H9 (cell line): ENCODE results near the gene FMN1. TPM values are rescaled to one million over a fixed set of nuclear protein-coding genes. Genes with fewer than 3 reads are reported as not detected.

Experiments used
- DNase-seq: peaks from one replicate; pipeline ENCODE4 v3.0.0-alpha.2; 2017
- H2AFZ ChIP-seq: one replicate; pipeline ENCODE4 v1.6.1; 2013; ENCODE audit warnings: mild to moderate bottlenecking, low read length, control low read depth, moderate library complexity
- H2AK5ac ChIP-seq: 2 replicates; pipeline ENCODE4 v1.6.1; 2013; ENCODE audit warnings: low read length, control low read depth, mixed read lengths; ENCODE audit not compliant: insufficient read length
- H2BK120ac ChIP-seq: one replicate; pipeline ENCODE4 v1.6.1; 2013; ENCODE audit warnings: low read depth, mild to moderate bottlenecking, low read length, control low read depth, inconsistent platforms; ENCODE audit not compliant: poor library complexity, severe bottlenecking
- H2BK12ac ChIP-seq: 2 replicates; pipeline ENCODE4 v1.6.1; 2013; ENCODE audit warnings: low read length, control low read depth, mixed read lengths, low read depth; ENCODE audit not compliant: insufficient read length
- H2BK15ac ChIP-seq: 2 replicates; pipeline ENCODE4 v1.6.1; 2013; ENCODE audit warnings: low read depth, low read length, control low read depth
- H2BK20ac ChIP-seq: one replicate; pipeline ENCODE4 v1.6.1; 2013; ENCODE audit warnings: low read depth, mild to moderate bottlenecking, low read length, control low read depth, inconsistent platforms; ENCODE audit not compliant: poor library complexity, severe bottlenecking
- H2BK5ac ChIP-seq: 2 replicates; pipeline ENCODE4 v1.6.1; 2013; ENCODE audit warnings: low read length, control low read depth, mixed read lengths; ENCODE audit not compliant: insufficient read length
- H3K14ac ChIP-seq: 2 replicates; pipeline ENCODE4 v1.6.1; 2013; ENCODE audit warnings: low read length, control low read depth; ENCODE audit not compliant: insufficient read depth
- H3K18ac ChIP-seq: 2 replicates; pipeline ENCODE4 v1.6.1; 2013; ENCODE audit warnings: low read depth, mild to moderate bottlenecking, mixed read lengths, low read length, control low read depth; ENCODE audit not compliant: insufficient read length
- H3K23ac ChIP-seq: 2 replicates; pipeline ENCODE4 v1.6.1; 2013; ENCODE audit warnings: low read length, control low read depth, mixed read lengths, low read depth; ENCODE audit not compliant: insufficient read length
- H3K23me2 ChIP-seq: 2 replicates; pipeline ENCODE4 v1.6.1; 2013; ENCODE audit warnings: low read depth, mild to moderate bottlenecking, mixed read lengths, low read length, control low read depth; ENCODE audit not compliant: insufficient read length, poor library complexity, severe bottlenecking
- H3K27ac ChIP-seq: 2 replicates; pipeline ENCODE4 v1.5.1; 2013; ENCODE audit warnings: low read length, control low read depth, mixed read lengths, low read depth; ENCODE audit not compliant: insufficient read length
- H3K27me3 ChIP-seq: 2 replicates; pipeline ENCODE4 v1.6.1; 2013; ENCODE audit warnings: low read length, control low read depth, inconsistent platforms; ENCODE audit not compliant: insufficient read depth
- H3K4ac ChIP-seq: 2 replicates; pipeline ENCODE4 v1.6.1; 2013; ENCODE audit warnings: low read depth, mild to moderate bottlenecking, control low read depth, inconsistent platforms, low read length, moderate library complexity
- H3K4me1 ChIP-seq: 2 replicates; pipeline ENCODE4 v1.6.1; 2013; ENCODE audit warnings: low read length, control low read depth, inconsistent platforms; ENCODE audit not compliant: insufficient read depth
- H3K4me2 ChIP-seq: 2 replicates; pipeline ENCODE4 v1.6.1; 2013; ENCODE audit warnings: low read length, control low read depth, mixed read lengths; ENCODE audit not compliant: insufficient read length, insufficient read depth
- H3K56ac ChIP-seq: 2 replicates; pipeline ENCODE4 v1.6.1; 2013; ENCODE audit warnings: low read depth, mild to moderate bottlenecking, mixed read lengths, low read length, control low read depth; ENCODE audit not compliant: insufficient read length
- H3K79me1 ChIP-seq: 2 replicates; pipeline ENCODE4 v1.6.1; 2013; ENCODE audit warnings: low read depth, mild to moderate bottlenecking, moderate library complexity, low read length, control low read depth, inconsistent platforms; ENCODE audit not compliant: insufficient read depth, poor library complexity, severe bottlenecking
- H3K79me2 ChIP-seq: 2 replicates; pipeline ENCODE4 v1.6.1; 2013; ENCODE audit warnings: low read length, control low read depth, inconsistent platforms; ENCODE audit not compliant: insufficient read depth
- H3K9ac ChIP-seq: 2 replicates; pipeline ENCODE4 v1.6.1; 2013; ENCODE audit warnings: low read length, control low read depth, mixed read lengths; ENCODE audit not compliant: insufficient read length; ENCODE audit errors: extremely low read depth
- H3K9me3 ChIP-seq: one replicate; pipeline ENCODE4 v1.6.1; 2013; ENCODE audit warnings: low read depth, low read length, inconsistent platforms; ENCODE audit not compliant: control insufficient read depth
- H3T11ph ChIP-seq: one replicate; pipeline ENCODE4 v1.6.1; 2013; ENCODE audit warnings: mild to moderate bottlenecking, low read length, control low read depth, inconsistent platforms
- H4K20me1 ChIP-seq: one replicate; pipeline ENCODE4 v1.6.1; 2013; ENCODE audit not compliant: control insufficient read depth, insufficient read length, insufficient read depth
- H4K5ac ChIP-seq: 2 replicates; pipeline ENCODE4 v1.6.1; 2013; ENCODE audit warnings: low read depth, mild to moderate bottlenecking, mixed read lengths, low read length, control low read depth; ENCODE audit not compliant: insufficient read length
- H4K8ac ChIP-seq: replicated peaks from 2 replicates; pipeline ENCODE4 v1.6.1; 2013; ENCODE audit warnings: low read length, control low read depth, mixed read lengths, low read depth; ENCODE audit not compliant: insufficient read length
- H4K91ac ChIP-seq: 2 replicates; pipeline ENCODE4 v1.6.1; 2013; ENCODE audit warnings: low read depth, mild to moderate bottlenecking, moderate library complexity, mixed read lengths, low read length, control low read depth; ENCODE audit not compliant: insufficient read length
- H3K27ac Mint-ChIP-seq, 3 experiments: 2 replicates in 2 of 3; 3 replicates in 1 of 3; pipeline ENCODE4 v1.8.0; 2020 to 2021; ENCODE audit warnings: mixed read lengths in 3 of 3, mild to moderate bottlenecking in 1 of 3, moderate library complexity in 1 of 3
- H3K27me3 Mint-ChIP-seq: 2 replicates; pipeline ENCODE4 v1.8.0; 2021; ENCODE audit warnings: low read depth, mild to moderate bottlenecking, moderate library complexity, mixed read lengths
- H3K36me3 Mint-ChIP-seq, 3 experiments: 2 replicates in 2 of 3; 3 replicates in 1 of 3; pipeline ENCODE4 v1.8.0; 2020 to 2021; ENCODE audit warnings: low read depth in 3 of 3, mixed read lengths in 3 of 3; ENCODE audit not compliant: insufficient read depth in 1 of 3
- H3K4me1 Mint-ChIP-seq, 2 experiments: 2 replicates each; pipeline ENCODE4 v1.8.0; 2020; ENCODE audit warnings: mixed read lengths in 2 of 2
- H3K4me3 Mint-ChIP-seq, 2 experiments: 2 replicates in 1 of 2; 3 replicates in 1 of 2; pipeline ENCODE4 v1.8.0; 2020 to 2021; ENCODE audit warnings: mild to moderate bottlenecking in 2 of 2, mixed read lengths in 2 of 2, moderate library complexity in 1 of 2
- H3K9me3 Mint-ChIP-seq, 2 experiments: 2 replicates in 1 of 2; 3 replicates in 1 of 2; pipeline ENCODE4 v1.8.0; 2020; ENCODE audit warnings: mild to moderate bottlenecking in 2 of 2, mixed read lengths in 2 of 2, moderate library complexity in 1 of 2
- total RNA-seq: library from RNA; stranded (reverse); gene quantifications from 2 replicates; pipeline ENCODE4 v1.2.1, GENCODE V29; 2021
- TF ChIP-seq, protein P1 (sequence below): fragments of 200-600 bp; sonication (generic); conservative IDR thresholded peaks from 3 replicates; pipeline ENCODE4 v1.8.0; 2021; ENCODE audit warnings: antibody characterized with exemption, mild to moderate bottlenecking

FMN1 gene
- total RNA-seq, 1 experiment from 2014 or later: 1.9 TPM

DNA sequence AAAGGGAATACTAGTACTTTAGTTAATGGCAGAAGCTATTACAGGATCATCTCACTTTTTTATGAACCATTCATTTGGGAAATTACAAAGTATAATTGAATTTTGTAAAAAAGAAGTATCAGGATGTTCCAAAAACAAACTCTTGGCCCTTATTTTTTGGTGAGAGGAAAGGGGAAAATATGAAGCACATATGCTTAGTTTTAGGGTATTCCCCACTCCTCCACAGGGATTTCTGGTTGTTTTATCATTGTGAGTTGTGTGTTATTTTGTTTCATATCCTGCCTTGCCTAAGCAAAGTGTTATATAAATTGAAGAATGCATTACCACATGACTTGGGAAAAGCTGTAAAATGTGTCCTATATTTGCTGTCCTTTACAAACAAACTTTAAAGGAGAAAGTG is 227.0 kb downstream of the FMN1 start:
- H2AK5ac ChIP-seq: no peak overlapping the region
- H3K18ac ChIP-seq: no peak overlapping the region
- H3T11ph ChIP-seq: no peak overlapping the region
- H3K79me1 ChIP-seq: no peaks in the 10 kb centered on the region
- no peak overlapping the region for H3K14ac ChIP-seq
- H2BK12ac ChIP-seq: no peak overlapping the region
- no peaks in the 10 kb centered on the region for H3K79me2 ChIP-seq
- no peak overlapping the region for H2BK20ac ChIP-seq
- no peak overlapping the region for H3K56ac ChIP-seq
- no peak overlapping the region for H4K8ac ChIP-seq
- H2BK120ac ChIP-seq: no peak overlapping the region
- no peak overlapping the region for H3K9ac ChIP-seq
- DNase-seq: no peak
- H3K27me3 Mint-ChIP-seq: no peaks in the 10 kb centered on the region
- no peak overlapping the region for H2AFZ ChIP-seq
- H3K4me1 Mint-ChIP-seq: peaks cover 3 to 6% of the 10 kb centered on the region in 2 experiments; a peak in 2 of 4 replicates
- TF ChIP-seq, protein P1, sequence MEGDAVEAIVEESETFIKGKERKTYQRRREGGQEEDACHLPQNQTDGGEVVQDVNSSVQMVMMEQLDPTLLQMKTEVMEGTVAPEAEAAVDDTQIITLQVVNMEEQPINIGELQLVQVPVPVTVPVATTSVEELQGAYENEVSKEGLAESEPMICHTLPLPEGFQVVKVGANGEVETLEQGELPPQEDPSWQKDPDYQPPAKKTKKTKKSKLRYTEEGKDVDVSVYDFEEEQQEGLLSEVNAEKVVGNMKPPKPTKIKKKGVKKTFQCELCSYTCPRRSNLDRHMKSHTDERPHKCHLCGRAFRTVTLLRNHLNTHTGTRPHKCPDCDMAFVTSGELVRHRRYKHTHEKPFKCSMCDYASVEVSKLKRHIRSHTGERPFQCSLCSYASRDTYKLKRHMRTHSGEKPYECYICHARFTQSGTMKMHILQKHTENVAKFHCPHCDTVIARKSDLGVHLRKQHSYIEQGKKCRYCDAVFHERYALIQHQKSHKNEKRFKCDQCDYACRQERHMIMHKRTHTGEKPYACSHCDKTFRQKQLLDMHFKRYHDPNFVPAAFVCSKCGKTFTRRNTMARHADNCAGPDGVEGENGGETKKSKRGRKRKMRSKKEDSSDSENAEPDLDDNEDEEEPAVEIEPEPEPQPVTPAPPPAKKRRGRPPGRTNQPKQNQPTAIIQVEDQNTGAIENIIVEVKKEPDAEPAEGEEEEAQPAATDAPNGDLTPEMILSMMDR: no peak
- H3K4me3 Mint-ChIP-seq: no peak overlapping the region
- H3K4me2 ChIP-seq: no peak overlapping the region
- H3K4me1 ChIP-seq: no peaks in the 10 kb centered on the region
- H3K27ac ChIP-seq: no peak overlapping the region
- no peaks in the 10 kb centered on the region for H3K9me3 ChIP-seq
- H2BK5ac ChIP-seq: no peak overlapping the region
- no peak overlapping the region for H4K5ac ChIP-seq
- H2BK15ac ChIP-seq: no peak overlapping the region
- H3K23me2 ChIP-seq: no peaks in the 10 kb centered on the region
- no peak overlapping the region for H3K4ac ChIP-seq
- no peaks in the 10 kb centered on the region for H3K27me3 ChIP-seq
- H3K9me3 Mint-ChIP-seq: no peaks in the 10 kb centered on the region; a peak in 2 of 5 replicates
- no peaks in the 10 kb centered on the region for H4K20me1 ChIP-seq
- H3K27ac Mint-ChIP-seq: no peak overlapping the region
- H4K91ac ChIP-seq: no peak overlapping the region
- no peaks in the 10 kb centered on the region; a peak in 1 of 7 replicates for H3K36me3 Mint-ChIP-seq
- no peak overlapping the region for H3K23ac ChIP-seq
